ENCODE results near the gene SLC4A4. TPM values are rescaled to one million over a fixed set of nuclear protein-coding genes. Genes with fewer than 3 reads are reported as not detected.

Gene SLC4A4
- polyA plus RNA-seq, 1 of the 3 experiments (the other 2 are of a cell fraction): not detected

GRCh38 chr4:71538528-71538927, 199.7 kb downstream of the SLC4A4 start:
- no peaks in the 10 kb centered on the region for H3K9me3 ChIP-seq
- ChIA-PET POLR2A (no interaction called here), CTCF (no interaction called here)
- H3K27ac ChIP-seq (ENCODE audit: low read depth in 2 of 2, low read length in 1 of 2): no peak overlapping the region
- 11% methylated on average over 2 of the region's 2 CpGs for WGBS (ENCODE audit: low lambda C conversion rate)
- no peak overlapping the region for H3K4me3 ChIP-seq (ENCODE audit: low read depth in 2 of 2, low read length in 1 of 2)
- TF ChIP-seq USF2 (IDR thresholded peaks at IDR 0.05; ENCODE audit: borderline replicate concordance, low read depth, low read length) (no peak), SMC3 (IDR thresholded peaks at IDR 0.05; ENCODE audit: low read depth, low read length) (no peak)
- H3K9me2 ChIP-seq: no peaks in the 10 kb centered on the region
- H2AFZ ChIP-seq (ENCODE audit: low read depth): no peak overlapping the region
- no peaks in the 10 kb centered on the region for H3F3A ChIP-seq (replicated peaks; ENCODE audit: insufficient read depth)
- no peaks in the 10 kb centered on the region for H3K27me3 ChIP-seq (ENCODE audit: insufficient read depth)
- H3K36me3 ChIP-seq (replicated peaks in 1 of 2; ENCODE audit: control insufficient read depth in 1 of 2, insufficient read depth in 2 of 2, low read length in 1 of 2): no peaks in the 10 kb centered on the region
- H4K20me1 ChIP-seq (ENCODE audit: insufficient read depth): no peaks in the 10 kb centered on the region
- DNase-seq: no peak
- no peaks in the 10 kb centered on the region for H3K4me1 ChIP-seq (ENCODE audit: control insufficient read depth in 1 of 2, insufficient read depth in 2 of 2, low read depth in 1 of 2, low read length in 1 of 2)
- no peak overlapping the region for H3K4me2 ChIP-seq
- H3K9ac ChIP-seq: no peak overlapping the region
- H3K79me2 ChIP-seq (ENCODE audit: insufficient read depth): no peaks in the 10 kb centered on the region

GRCh38 chr4:71540749-71541269, 202.0 kb downstream of the SLC4A4 start:
- H3K4me3 ChIP-seq (ENCODE audit: low read depth in 2 of 2, low read length in 1 of 2): no peak overlapping the region
- no peaks in the 10 kb centered on the region for H3K79me2 ChIP-seq (ENCODE audit: insufficient read depth)
- no peaks in the 10 kb centered on the region for H3K27me3 ChIP-seq (ENCODE audit: insufficient read depth)
- H2AFZ ChIP-seq (ENCODE audit: low read depth): no peak overlapping the region
- H3K9me2 ChIP-seq: no peaks in the 10 kb centered on the region
- 7% methylated on average over 4 of the region's 4 CpGs for WGBS (ENCODE audit: low lambda C conversion rate)
- no peak overlapping the region for H3K4me2 ChIP-seq
- POLR2A ChIA-PET: no interaction called here
- no peak overlapping the region for H3K9ac ChIP-seq
- no peak overlapping the region for H3K27ac ChIP-seq (ENCODE audit: low read depth in 2 of 2, low read length in 1 of 2)
- H3K9me3 ChIP-seq: no peaks in the 10 kb centered on the region
- no peaks in the 10 kb centered on the region for H4K20me1 ChIP-seq (ENCODE audit: insufficient read depth)
- CTCF ChIA-PET: no interaction called here
- TF ChIP-seq YY1 (IDR thresholded peaks at IDR 0.05; ENCODE audit: low read depth): no peak
- no peak for TF ChIP-seq NFIC (IDR thresholded peaks at IDR 0.05; ENCODE audit: borderline replicate concordance)
- TF ChIP-seq CHD2 (IDR thresholded peaks at IDR 0.05; ENCODE audit: low read length, partially characterized antibody): no peak
- no peak for TF ChIP-seq TEAD4 (IDR thresholded peaks at IDR 0.05; ENCODE audit: borderline replicate concordance, insufficient read depth)
- TF ChIP-seq POLR2AphosphoS5 (IDR thresholded peaks at IDR 0.05; ENCODE audit: low read depth, low read length): no peak
- no peak for TF ChIP-seq EP300 (IDR thresholded peaks at IDR 0.05; ENCODE audit: borderline replicate concordance in 1 of 2, low read depth in 1 of 2, low read length in 1 of 2)
- no peak for TF ChIP-seq TAF1 (IDR thresholded peaks at IDR 0.05; ENCODE audit: borderline replicate concordance, low read depth, low read length)
- TF ChIP-seq NRF1 (IDR thresholded peaks at IDR 0.05; ENCODE audit: low read depth, low read length): no peak
- TF ChIP-seq GATA2 (CRISPR knock-in tag; IDR thresholded peaks at IDR 0.05): no peak
- TF ChIP-seq RCOR1 (IDR thresholded peaks at IDR 0.05; ENCODE audit: low read length): no peak
- TF ChIP-seq, protein P1, sequence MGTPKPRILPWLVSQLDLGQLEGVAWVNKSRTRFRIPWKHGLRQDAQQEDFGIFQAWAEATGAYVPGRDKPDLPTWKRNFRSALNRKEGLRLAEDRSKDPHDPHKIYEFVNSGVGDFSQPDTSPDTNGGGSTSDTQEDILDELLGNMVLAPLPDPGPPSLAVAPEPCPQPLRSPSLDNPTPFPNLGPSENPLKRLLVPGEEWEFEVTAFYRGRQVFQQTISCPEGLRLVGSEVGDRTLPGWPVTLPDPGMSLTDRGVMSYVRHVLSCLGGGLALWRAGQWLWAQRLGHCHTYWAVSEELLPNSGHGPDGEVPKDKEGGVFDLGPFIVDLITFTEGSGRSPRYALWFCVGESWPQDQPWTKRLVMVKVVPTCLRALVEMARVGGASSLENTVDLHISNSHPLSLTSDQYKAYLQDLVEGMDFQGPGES (IDR thresholded peaks at IDR 0.05; ENCODE audit: low read depth, low read length): no peak
- no peak for TF ChIP-seq RXRA (IDR thresholded peaks at IDR 0.05; ENCODE audit: borderline replicate concordance, low read depth)
- TF ChIP-seq, protein P2, sequence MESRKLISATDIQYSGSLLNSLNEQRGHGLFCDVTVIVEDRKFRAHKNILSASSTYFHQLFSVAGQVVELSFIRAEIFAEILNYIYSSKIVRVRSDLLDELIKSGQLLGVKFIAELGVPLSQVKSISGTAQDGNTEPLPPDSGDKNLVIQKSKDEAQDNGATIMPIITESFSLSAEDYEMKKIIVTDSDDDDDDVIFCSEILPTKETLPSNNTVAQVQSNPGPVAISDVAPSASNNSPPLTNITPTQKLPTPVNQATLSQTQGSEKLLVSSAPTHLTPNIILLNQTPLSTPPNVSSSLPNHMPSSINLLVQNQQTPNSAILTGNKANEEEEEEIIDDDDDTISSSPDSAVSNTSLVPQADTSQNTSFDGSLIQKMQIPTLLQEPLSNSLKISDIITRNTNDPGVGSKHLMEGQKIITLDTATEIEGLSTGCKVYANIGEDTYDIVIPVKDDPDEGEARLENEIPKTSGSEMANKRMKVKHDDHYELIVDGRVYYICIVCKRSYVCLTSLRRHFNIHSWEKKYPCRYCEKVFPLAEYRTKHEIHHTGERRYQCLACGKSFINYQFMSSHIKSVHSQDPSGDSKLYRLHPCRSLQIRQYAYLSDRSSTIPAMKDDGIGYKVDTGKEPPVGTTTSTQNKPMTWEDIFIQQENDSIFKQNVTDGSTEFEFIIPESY (IDR thresholded peaks at IDR 0.05; ENCODE audit: borderline replicate concordance, low read depth): no peak
- no peak for TF ChIP-seq FOXM1 (IDR thresholded peaks at IDR 0.05; ENCODE audit: low read depth)
- TF ChIP-seq MXI1 (IDR thresholded peaks at IDR 0.05; ENCODE audit: low read depth, low read length): no peak
- TF ChIP-seq RFX5 (IDR thresholded peaks at IDR 0.05; ENCODE audit: low read length): no peak
- TF ChIP-seq MEF2A (IDR thresholded peaks at IDR 0.05; ENCODE audit: borderline replicate concordance, low read depth): no peak
- no peaks in the 10 kb centered on the region for H3K36me3 ChIP-seq (replicated peaks in 1 of 2; ENCODE audit: control insufficient read depth in 1 of 2, insufficient read depth in 2 of 2, low read length in 1 of 2)
- no peaks in the 10 kb centered on the region for H3K4me1 ChIP-seq (ENCODE audit: control insufficient read depth in 1 of 2, insufficient read depth in 2 of 2, low read depth in 1 of 2, low read length in 1 of 2)
- H3F3A ChIP-seq (replicated peaks; ENCODE audit: insufficient read depth): no peaks in the 10 kb centered on the region
- no peak for DNase-seq
